Endometrial microvascular endothelial cells (primary cell): ENCODE measurements around the gene HERC4. TPM values are rescaled to one million over a fixed set of nuclear protein-coding genes. Genes with fewer than 3 reads are reported as not detected.

ENCODE experiments used
- in situ Hi-C: cut with HindIII; loops from 2 replicates; pipeline ENCODE4 v1.10.0; 2017; ENCODE audit warnings: low sequenced_read_pairs, low pct_unique_long_range_greater_than_20kb; ENCODE audit errors: inconsistent ontology term
- total RNA-seq: library from RNA; depleted of rRNA; stranded (reverse); fragments of >200 nt; gene quantifications from one replicate; pipeline ENCODE4 v1.2.3, GENCODE V29; 2015; ENCODE audit errors: inconsistent ontology term

Gene HERC4, protein sequence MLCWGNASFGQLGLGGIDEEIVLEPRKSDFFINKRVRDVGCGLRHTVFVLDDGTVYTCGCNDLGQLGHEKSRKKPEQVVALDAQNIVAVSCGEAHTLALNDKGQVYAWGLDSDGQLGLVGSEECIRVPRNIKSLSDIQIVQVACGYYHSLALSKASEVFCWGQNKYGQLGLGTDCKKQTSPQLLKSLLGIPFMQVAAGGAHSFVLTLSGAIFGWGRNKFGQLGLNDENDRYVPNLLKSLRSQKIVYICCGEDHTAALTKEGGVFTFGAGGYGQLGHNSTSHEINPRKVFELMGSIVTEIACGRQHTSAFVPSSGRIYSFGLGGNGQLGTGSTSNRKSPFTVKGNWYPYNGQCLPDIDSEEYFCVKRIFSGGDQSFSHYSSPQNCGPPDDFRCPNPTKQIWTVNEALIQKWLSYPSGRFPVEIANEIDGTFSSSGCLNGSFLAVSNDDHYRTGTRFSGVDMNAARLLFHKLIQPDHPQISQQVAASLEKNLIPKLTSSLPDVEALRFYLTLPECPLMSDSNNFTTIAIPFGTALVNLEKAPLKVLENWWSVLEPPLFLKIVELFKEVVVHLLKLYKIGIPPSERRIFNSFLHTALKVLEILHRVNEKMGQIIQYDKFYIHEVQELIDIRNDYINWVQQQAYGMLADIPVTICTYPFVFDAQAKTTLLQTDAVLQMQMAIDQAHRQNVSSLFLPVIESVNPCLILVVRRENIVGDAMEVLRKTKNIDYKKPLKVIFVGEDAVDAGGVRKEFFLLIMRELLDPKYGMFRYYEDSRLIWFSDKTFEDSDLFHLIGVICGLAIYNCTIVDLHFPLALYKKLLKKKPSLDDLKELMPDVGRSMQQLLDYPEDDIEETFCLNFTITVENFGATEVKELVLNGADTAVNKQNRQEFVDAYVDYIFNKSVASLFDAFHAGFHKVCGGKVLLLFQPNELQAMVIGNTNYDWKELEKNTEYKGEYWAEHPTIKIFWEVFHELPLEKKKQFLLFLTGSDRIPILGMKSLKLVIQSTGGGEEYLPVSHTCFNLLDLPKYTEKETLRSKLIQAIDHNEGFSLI
- total RNA-seq, result 71.3 TPM

DNA sequence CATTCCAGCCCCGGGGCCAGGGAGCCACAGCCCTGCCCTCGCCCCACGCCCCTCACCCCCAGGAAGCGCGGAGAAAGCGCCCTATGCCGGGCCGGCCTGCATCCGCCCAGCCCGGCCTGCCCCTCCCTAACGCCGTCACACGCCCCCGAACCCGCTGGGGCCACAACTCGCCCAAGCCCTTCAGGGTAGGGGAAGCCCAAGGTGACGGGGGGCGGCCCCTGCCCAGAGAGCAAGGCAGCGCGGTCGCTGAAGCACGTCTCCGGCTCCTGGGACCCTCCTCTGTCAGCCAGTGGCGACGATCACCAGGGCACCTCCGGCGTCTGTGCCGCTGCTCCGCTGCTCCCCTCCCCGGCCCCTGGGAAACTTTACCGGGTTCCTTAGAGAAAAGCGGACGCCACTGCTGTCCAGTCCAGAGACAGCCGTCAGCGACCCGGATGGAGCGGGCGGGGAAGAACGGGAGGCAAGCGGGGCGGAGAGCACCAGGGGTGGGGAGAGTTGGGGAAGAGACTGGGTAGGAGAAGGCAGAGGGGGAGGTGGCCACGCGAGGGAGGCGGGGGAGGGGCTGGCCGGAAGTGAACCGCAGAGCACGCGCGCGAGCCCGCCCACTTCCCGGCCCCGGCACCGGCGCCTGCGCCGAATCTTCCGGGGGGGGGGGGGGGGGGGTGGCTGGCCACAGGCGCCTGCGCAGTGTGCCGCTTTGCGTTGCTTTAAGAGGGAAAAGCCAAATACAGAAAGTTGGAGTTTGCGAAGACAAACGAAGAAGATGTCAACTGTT is at the start of gene HERC4:
TSS of gene HERC4 (minus strand) at position 509 of the 775 bp plus-strand sequence. CDS start 2,175 bp downstream, outside the sequence.
- in situ Hi-C loops, result no loop called here

DNA sequence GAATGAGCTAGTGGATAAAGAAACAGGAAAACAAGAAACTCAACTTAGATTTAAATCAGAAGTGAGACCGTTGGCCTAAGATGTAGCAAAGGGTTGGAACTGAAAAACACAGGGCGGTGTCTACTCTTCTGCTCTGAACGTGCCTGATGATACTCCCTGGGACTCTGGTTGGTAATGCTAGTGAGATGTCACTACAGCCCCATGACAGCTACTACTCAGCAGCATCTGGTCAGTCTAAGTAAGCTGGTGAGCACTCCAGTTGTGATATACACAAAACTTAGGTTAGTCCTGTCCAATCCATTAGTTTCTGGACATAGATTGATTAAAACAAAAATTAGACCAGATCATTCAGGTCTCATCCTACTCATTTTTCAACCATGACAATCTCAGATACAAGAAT is 49.6 kb upstream of the HERC4 start:
- in situ Hi-C loops, result no loop called here

DNA sequence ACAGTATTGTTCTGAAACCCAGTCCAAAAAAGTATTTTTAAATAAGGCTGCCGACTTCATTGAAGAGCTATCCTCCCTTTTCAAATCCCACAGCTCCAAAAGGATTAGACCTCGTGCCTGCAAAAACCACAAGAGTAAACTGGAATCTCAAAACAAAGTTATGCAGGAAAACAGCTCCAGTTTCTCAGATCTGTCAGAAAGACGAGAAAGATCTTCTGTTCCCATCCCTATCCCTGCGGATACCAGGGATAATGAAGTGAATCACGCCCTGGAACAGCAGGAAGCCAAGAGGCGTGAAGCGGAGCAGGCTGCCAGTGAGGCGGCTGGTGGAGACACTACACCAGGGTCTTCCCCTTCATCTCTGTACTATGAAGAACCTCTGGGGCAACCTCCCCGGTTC is 46.8 kb upstream of the HERC4 start:
- in situ Hi-C loops, result no loop called here

DNA sequence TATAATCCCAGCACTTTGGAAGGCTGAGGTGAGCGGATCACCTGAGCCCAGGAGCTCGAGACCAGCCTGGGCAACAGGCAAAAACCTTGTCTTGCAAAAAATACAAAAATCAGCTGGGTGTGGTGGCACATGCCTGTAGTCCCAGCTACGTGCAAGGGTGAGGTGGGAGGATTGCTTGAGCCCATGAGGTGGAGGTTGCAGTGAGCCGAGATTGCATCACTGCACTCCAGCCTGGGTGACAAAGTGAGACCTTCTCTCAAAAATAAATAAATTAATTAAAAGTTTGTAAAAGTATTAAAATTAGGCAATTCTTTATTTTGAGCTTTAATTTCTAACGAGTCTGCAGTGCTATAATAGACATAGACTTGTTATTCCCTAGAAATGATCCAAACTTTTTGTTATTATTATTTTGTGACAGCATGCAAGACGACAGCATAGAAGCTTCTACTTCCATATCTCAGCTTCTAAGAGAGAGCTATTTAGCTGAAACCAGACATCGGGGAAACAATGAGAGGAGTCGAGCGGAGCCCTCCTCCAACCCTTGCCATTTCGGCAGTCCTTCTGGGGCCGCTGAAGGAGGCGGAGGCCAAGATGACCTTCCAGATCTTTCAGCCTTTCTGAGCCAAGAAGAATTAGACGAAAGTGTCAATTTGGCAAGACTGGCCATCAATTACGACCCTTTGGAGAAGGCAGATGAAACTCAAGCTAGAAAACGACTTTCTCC is 46.1 kb upstream of the HERC4 start:
- in situ Hi-C loops, result no loop called here

DNA sequence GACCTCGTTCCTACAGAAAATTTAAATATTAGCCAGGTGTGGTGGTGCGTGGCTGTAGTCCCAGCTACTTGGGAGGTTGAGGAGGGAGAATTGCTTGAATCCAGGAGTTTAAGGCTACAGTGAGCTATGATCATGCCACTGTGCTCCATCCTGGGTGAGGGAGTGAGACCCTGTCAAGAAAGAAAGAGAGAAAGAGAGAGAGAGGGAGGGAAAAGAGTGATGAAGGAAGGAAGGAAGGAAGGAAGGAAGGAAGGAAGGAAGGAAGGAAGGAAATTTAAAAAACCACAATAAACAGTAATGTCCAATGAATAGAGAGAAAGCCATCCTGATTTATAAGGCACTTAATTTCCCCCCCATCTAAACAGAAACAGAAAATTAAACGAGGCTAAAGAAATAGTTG is 43.6 kb upstream of the HERC4 start:
- in situ Hi-C loops, result no loop called here

DNA sequence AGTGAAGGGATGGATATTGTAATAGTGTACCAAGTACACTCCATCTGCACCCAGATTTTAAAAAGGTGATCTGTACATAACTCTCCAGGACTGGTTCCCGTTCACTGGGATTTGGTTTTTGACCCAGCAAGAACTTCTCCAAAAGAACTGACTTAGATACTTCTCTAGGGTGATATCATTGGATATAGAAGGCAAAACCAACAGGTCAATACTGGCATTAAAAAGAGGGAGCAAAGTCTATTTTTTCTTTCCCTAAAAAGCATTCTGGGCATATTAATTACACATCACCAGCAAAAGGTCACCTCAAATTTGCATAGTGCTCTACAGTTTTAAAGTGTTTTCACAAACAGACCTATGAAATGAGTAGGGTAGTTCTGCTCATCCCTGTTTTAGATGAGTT is 37.8 kb upstream of the HERC4 start:
- in situ Hi-C loops, result no loop called here

DNA sequence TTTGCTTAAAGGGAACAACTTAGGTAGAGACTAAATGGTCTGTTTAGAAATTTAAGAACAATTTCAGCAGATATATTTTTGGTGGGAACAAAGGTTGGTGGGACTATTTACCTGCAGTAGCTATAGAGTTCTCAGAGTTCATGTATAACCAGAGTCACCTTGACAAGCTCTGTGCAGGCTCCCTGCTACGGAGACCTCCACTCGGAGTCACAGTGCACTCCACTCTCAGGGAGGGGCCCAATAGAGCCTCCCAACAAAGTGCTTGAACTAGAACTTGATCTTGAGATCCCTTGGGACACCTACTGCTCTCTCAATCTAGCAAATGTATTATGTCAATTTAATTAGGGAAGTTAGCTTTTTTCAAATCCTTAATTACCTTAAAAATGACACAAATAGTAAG is 36.5 kb upstream of the HERC4 start:
- in situ Hi-C loops, result no loop called here

DNA sequence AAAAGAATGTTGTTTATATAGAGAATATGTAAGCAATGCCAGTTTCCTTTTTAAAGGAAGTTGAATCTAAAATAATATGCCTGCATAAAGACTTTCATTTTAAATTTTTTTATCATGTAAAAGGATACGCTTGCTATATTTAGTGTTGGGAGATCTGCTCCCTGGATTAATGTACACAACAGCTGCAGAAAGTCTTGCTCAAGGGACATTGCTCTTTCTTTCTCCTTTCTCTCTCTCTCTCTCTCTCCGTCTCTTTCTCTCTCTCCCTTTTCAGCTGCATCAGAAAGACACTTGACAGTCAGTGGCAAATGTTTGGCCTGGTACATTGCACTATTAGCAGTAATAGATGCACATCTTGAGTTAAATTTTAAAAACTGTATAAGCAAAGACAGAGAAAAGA is 34.9 kb upstream of the HERC4 start:
- in situ Hi-C loops, result no loop called here

DNA sequence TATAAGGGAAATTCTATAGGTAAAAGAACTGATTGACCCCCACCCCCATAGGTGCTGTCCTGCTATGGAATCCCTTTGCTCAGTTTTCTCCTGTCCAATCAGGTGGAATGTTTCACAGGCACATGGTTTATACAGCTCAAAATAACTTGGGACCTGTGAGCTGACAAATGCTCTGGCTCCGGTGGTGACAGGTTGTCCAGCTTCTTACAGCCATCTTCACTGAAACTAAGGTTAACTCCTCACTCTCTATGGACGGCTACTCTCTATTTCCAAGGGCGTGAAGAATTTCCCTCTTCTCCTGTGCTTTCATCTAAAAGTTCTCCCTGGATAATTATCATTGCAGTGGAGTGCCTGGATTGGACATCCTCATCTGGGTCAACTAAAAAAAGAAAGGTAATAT is 34.2 kb upstream of the HERC4 start, which contains the start of gene MYPN:
TSS of gene MYPN (plus strand) at position 158 of the 400 bp plus-strand sequence. CDS start 11,951 bp downstream, outside the sequence.
- in situ Hi-C loops, result no loop called here

DNA sequence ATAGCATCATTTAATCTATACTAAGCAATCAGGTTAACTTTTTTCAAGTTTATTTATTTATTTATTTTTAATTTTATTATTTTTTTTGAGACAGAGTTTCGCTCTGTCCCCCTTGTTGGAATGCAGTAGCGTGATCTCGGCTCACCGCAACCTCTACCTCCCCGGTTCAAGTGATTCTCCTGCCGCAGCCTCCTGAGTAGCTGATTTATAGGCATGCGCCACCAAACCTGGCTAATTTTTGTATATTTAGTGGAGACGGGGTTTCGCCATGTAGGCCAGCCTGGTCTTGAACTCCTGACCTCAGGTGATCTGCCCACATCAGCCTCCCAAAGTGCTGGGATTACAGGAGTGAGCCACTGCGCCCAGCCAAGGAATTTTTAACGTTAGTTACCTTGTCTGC is 33.6 kb upstream of the HERC4 start:
- in situ Hi-C loops, result no loop called here

DNA sequence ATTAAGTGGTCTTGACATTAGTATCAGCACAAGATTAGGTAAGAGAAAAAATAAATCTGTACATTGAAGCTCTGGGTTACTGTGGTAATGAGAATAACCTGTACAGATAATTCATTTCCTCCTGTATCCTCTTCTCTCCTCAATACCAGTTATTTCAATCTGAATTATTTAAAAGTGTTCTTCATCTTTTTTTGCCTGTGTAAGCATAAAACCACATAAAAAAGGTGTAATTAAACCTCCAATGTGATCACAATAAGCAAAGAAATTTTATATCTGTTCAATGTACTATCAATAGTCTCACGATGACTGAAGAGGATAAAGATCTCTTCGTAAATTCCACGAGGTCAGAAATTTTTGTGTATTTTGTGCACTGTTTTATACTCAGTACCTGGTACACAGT is 33.0 kb upstream of the HERC4 start:
- in situ Hi-C loops, result no loop called here

DNA sequence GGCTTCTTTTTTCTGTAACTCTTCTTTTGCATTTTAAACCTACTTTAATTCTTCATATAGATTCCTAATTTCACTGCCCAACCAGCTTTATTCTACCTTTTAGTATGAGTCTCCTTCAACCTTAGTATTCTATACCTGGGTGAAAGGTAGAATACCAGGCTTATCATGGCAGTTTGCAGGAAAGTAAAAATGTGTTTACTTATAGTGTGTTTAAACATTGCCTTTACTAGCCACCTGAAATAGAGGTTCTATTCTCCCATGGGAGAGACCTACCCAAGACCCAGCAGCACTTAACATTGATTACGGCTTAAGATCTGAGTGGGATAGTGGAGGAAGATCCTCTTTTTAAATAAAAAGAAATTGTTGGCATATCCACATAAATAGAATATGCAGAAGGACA is 32.6 kb upstream of the HERC4 start:
- in situ Hi-C loops, result no loop called here

DNA sequence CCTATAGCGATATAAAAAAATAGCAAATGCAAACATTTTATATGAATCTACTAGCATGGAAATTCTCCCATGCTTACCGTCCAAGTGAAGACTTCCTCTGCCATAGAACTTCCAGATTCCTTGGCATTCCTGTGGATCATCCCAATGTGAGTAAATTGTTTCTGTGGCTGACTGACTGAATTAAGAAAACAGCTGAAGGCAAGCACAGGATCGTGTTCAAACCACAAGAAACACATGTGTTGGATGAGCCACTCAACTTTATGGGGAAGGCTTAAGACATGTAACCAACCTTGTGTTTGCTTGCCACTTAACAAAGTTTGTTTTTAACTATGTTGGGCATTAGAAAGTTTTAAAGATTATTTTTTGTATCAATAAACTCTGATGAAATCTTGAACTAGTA is 31.6 kb upstream of the HERC4 start:
- in situ Hi-C loops, result no loop called here

DNA sequence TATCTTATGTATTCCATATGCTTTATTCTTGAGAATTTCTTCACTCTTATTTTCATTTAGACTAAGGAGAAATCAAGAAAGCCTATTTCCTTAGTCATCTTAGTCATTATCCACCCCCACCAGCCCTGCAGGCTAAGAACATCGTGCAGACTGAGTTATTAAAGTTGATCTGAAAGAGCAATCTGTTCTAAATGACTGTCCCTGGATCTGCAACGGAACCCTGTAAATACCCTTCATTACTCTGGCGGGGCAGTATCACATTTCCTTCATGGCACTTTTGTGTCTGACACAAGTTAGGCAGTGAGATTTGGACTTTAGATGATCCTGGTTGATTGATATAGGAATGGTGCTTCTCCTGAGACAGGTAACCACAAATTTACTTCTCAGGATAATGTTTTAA is 30.7 kb upstream of the HERC4 start:
- in situ Hi-C loops, result no loop called here

DNA sequence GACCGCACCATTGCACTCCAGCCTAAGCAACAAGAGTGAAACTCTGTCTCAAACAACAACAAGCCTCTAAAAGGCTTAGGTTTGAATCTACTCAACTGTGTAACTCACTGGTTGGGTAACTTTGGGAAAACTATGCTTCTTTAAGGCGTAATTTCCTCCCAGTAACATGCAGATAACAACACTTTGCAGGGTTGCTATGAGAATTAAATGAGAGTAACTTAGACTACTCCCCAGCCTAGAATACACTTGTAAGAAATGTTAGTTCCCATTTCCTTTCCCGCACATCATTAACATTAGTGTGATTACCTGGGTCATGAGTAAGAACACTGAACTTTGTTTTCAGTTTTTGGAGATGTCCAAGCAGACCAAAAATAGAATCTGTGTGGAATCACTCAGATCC is 28.8 kb upstream of the HERC4 start:
- in situ Hi-C loops, result no loop called here

DNA sequence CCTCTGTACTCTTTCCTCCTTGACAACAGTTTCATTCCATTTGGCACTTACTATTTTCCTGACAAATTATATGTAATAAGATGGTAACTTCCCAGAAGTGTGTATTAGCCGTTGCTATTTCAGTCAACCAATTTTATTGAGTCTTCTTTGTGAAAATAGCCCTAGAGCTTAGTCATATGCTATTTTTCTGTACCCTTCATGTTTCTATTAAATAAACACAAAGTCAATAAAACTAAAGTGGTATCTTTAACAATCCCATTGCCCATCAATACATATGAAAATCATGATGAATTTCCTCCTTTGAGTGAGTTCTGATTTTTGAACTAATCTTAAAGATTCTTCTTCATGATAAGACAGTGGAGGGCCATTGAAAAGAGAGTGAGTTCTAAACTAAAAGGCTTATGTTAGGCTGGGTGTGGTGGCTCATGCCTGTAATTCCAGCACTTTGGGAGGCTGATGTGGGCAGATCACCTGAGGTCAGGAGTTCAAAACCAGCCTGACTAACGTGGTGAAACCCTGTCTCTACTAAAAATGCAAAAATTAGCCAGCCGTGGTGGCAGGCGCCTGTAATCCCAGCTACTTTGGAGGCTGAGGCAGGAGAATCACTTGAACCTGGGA is 28.3 kb upstream of the HERC4 start:
- in situ Hi-C loops, result no loop called here

DNA sequence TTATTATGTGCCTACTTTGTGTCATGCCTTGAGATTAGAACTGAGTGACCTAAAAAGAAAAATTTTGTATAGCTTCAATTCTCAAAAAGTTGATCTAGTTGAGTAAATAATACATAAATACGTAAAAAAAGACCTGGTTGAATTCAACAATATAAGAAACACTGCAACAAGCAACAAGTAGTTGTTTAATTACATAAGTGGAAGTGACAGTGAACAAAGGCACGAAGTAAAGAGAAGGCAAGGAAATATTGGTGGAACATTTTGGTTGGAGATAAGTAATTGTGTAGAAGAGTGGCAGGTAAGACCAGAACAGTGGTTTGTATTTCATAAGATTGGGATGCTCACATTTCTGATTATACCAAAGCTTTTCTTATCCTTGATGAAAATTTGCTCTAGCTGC is 26.0 kb upstream of the HERC4 start:
- in situ Hi-C loops, result no loop called here

DNA sequence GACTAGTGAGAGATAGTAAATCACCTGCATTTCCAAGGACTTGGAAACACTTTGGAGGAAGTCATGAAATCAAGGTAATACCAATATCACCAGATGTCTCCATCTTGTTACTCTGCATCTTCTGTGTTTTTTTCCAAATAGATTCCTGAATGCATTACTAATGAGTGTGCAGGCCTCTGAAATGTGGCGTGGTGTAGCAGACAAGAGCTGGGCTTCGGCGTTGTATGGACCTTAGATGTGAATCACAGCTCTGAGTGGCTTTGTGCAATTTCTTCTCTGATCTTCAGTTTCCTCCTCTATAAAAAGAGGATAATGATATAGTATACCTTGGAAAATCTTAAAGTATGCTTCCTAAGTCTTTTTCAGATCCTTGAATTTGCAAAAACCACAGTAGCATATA is 24.7 kb upstream of the HERC4 start:
- in situ Hi-C loops, result no loop called here
